ENCODE data around the gene KLC1.

The KLC1 gene

GRCh38 chr14:103616635-103617300, 12.2 kb upstream of the KLC1 start:
- DNase-seq (ENCODE audit: low spot score), result no peak
- TF ChIP-seq CTCF (IDR thresholded peaks at IDR 0.05; ENCODE audit: extremely low read depth, missing control alignments), result no peak

GRCh38 chr14:103619057-103619456, 10.0 kb upstream of the KLC1 start:
- no peak for DNase-seq (ENCODE audit: low spot score)
- no peak for TF ChIP-seq CTCF (IDR thresholded peaks at IDR 0.05; ENCODE audit: extremely low read depth, missing control alignments)

- no peak for TF ChIP-seq CTCF (IDR thresholded peaks at IDR 0.05; ENCODE audit: extremely low read depth, missing control alignments)
- no peak for DNase-seq (ENCODE audit: low spot score)
Measured at GRCh38 chr14:103621860-103622259, 7.2 kb upstream of the KLC1 start.

- no peak for DNase-seq (ENCODE audit: low spot score)
- no peak for TF ChIP-seq CTCF (IDR thresholded peaks at IDR 0.05; ENCODE audit: extremely low read depth, missing control alignments)
Measured at GRCh38 chr14:103623308-103623707, 5.7 kb upstream of the KLC1 start.

GRCh38 chr14:103623883-103624482, 5.0 kb upstream of the KLC1 start:
- DNase-seq (ENCODE audit: low spot score), result no peak
- no peak for TF ChIP-seq CTCF (IDR thresholded peaks at IDR 0.05; ENCODE audit: extremely low read depth, missing control alignments)

- DNase-seq (ENCODE audit: low spot score), result no peak
- no peak for TF ChIP-seq CTCF (IDR thresholded peaks at IDR 0.05; ENCODE audit: extremely low read depth, missing control alignments)
Measured at GRCh38 chr14:103624860-103625259, 4.2 kb upstream of the KLC1 start.

GRCh38 chr14:103625356-103626095, 3.5 kb upstream of the KLC1 start:
- TF ChIP-seq CTCF (IDR thresholded peaks at IDR 0.05; ENCODE audit: extremely low read depth, missing control alignments), result no peak
- DNase-seq (ENCODE audit: low spot score), result peak; percentile 31
